RWPE2 (cell line): Measurements from ENCODE around the gene IGFLR1.
"Not testable (repeated sequence)": the region's sequence is repeated elsewhere in the genome, so short reads cannot be mapped to it uniquely, and the experiment has no call there.

Source experiments
- ATAC-seq: fragments of 200-7000 bp; cut with Tn5 transposase; 3 replicates; pipeline ENCODE4 v1.9.1; 2021; ENCODE audit warnings: low read depth
- DNase-seq: peaks from one replicate; pipeline ENCODE4 v3.0.0-alpha.2; 2020; ENCODE audit warnings: low spot score
- H3K27ac ChIP-seq: fragments of 450-650 bp; 2 replicates; pipeline ENCODE4 v1.5.1; 2017; ENCODE audit warnings: mild to moderate bottlenecking; ENCODE audit not compliant: poor library complexity, severe bottlenecking
- H3K27me3 ChIP-seq: fragments of 250-450 bp; sonication (Bioruptor Pico); 2 replicates; pipeline ENCODE4 v1.5.1; 2021; ENCODE audit warnings: mild to moderate bottlenecking, moderate library complexity; ENCODE audit not compliant: insufficient read depth, poor library complexity, severe bottlenecking
- H3K36me3 ChIP-seq: fragments of 250-450 bp; sonication (Bioruptor Pico); 2 replicates; pipeline ENCODE4 v1.5.1; 2020; ENCODE audit warnings: low read depth, mild to moderate bottlenecking, moderate library complexity
- H3K4me1 ChIP-seq: fragments of 250-450 bp; sonication (Bioruptor Pico); 2 replicates; pipeline ENCODE4 v1.5.1; 2021; ENCODE audit warnings: mild to moderate bottlenecking, moderate library complexity; ENCODE audit not compliant: insufficient read depth, poor library complexity, severe bottlenecking
- H3K4me3 ChIP-seq: fragments of 250-450 bp; sonication (Bioruptor Pico); 2 replicates; pipeline ENCODE4 v1.5.1; 2021; ENCODE audit warnings: mild to moderate bottlenecking, moderate library complexity; ENCODE audit not compliant: severe bottlenecking
- H3K9me3 ChIP-seq: fragments of 250-450 bp; sonication (Bioruptor Pico); 2 replicates; pipeline ENCODE4 v1.5.1; 2021; ENCODE audit warnings: mild to moderate bottlenecking, moderate library complexity; ENCODE audit not compliant: severe bottlenecking
- TF ChIP-seq, protein P1 (sequence below): fragments of 450-650 bp; IDR thresholded peaks from one replicate; pipeline ENCODE4 v1.5.1; 2017; ENCODE audit warnings: mild to moderate bottlenecking, moderate library complexity; ENCODE audit not compliant: poor library complexity, severe bottlenecking

The IGFLR1 gene

DNA sequence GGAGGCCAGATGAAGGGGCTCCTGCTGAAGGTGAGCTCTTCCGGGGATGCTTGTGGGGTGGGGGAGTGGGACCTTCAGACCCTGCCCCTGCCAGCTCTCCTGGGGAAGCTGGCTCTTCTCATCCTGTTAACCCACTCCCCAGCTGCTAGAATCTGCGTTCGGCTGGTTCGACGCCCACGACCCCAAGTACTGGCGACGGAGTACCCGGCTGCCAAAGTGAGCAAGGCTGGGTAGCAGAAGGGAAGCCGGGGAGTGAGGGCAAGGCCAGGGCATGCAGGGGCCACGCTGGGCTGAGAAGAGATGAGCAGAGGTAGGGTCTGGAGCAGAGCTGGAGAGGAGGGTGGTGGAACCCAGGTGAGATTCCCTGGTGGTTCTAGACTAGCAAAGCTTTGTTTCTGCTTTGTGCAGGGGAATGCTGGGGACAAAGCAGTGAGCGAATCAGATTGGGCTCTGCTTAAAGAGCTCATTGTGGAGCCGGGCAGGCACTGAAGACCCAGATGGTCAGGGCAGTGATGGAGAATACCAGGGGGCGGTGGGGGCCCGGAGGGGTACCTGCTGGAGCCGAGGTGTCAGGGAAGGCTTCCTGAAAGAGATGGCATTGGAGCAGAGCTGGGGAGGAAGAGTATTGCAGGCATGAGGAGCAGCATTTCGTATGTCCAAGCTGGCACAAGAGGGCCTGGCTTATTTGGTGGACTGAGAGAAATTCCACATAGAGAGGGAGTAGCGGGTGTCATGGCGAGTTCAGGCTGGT lies 14.1 kb downstream of the IGFLR1 start:
- DNase-seq (no peak), ATAC-seq (no peak)
- H3K4me1 ChIP-seq, result no peaks in the 10 kb centered on the region
- no peak overlapping the region for H3K27ac ChIP-seq
- no peaks in the 10 kb centered on the region for H3K9me3 ChIP-seq
- no peak overlapping the region for H3K4me3 ChIP-seq
- TF ChIP-seq, protein P1, sequence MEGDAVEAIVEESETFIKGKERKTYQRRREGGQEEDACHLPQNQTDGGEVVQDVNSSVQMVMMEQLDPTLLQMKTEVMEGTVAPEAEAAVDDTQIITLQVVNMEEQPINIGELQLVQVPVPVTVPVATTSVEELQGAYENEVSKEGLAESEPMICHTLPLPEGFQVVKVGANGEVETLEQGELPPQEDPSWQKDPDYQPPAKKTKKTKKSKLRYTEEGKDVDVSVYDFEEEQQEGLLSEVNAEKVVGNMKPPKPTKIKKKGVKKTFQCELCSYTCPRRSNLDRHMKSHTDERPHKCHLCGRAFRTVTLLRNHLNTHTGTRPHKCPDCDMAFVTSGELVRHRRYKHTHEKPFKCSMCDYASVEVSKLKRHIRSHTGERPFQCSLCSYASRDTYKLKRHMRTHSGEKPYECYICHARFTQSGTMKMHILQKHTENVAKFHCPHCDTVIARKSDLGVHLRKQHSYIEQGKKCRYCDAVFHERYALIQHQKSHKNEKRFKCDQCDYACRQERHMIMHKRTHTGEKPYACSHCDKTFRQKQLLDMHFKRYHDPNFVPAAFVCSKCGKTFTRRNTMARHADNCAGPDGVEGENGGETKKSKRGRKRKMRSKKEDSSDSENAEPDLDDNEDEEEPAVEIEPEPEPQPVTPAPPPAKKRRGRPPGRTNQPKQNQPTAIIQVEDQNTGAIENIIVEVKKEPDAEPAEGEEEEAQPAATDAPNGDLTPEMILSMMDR, result no peak
- no peaks in the 10 kb centered on the region for H3K27me3 ChIP-seq
- H3K36me3 ChIP-seq, result peaks cover 94% of the 10 kb centered on the region

DNA sequence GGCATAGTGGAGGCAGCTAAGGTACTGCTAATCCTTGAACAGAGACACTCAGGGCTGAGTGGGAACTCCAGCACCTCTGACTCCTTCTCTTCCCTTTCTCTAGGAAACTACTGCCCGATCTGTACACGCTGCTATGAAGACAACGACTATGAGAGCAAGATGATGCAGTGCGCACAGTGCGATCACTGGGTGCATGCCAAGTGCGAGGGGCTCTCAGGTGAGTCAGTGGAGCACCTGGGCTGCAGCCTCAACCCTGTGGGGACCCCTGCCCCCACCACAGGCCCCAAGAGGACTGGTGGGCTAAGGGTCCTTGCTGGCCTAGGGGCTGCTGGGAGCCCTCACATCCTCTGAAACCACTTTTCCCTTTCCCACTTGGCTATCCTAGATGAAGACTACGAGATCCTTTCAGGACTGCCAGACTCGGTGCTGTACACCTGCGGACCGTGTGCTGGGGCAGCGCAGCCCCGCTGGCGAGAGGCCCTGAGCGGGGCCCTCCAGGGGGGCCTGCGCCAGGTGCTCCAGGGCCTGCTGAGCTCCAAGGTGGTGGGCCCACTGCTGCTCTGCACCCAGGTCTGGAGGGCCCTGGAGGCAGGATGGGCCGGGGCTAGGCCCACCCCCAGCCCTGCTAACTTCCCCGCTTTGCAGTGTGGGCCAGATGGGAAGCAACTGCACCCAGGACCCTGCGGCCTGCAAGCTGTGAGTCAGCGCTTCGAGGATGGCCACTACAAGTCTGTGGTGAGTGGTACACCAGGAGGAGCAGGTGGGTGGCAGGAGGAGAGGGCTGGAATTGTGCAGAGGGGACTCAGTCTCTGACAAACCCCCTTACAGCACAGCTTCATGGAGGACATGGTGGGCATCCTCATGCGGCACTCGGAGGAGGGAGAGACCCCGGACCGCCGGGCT lies 14.9 kb downstream of the IGFLR1 start:
- ATAC-seq (no peak), DNase-seq (no peak)
- no peak overlapping the region for H3K4me3 ChIP-seq
- no peaks in the 10 kb centered on the region for H3K9me3 ChIP-seq
- no peaks in the 10 kb centered on the region for H3K4me1 ChIP-seq
- no peaks in the 10 kb centered on the region for H3K27me3 ChIP-seq
- TF ChIP-seq, protein P1, result no peak
- H3K27ac ChIP-seq, result no peak overlapping the region
- H3K36me3 ChIP-seq, result peaks cover 96% of the 10 kb centered on the region

DNA sequence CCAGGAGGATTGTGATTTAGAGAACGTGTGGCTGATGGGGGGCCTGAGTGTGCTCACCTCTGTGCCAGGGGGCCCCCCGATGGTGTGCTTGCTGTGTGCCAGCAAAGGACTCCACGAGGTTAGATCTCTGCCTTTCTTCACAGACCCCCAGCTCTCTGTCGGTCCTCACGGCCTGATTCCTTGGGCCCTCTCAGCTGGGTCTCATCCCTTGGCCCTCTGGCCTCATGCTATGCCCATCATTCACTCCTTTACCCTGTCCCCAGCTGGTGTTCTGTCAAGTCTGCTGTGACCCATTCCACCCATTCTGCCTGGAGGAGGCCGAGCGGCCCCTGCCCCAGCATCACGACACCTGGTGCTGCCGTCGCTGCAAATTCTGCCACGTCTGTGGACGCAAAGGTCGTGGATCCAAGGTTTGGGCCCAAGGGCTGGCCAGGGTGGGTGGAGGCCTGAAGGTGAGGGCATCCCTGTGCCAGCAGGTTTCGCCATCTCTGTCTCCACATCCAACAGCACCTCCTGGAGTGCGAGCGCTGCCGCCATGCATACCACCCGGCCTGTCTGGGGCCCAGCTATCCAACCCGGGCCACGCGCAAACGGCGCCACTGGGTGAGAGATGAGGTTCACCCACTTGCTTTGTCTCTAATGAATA lies 16.9 kb downstream of the IGFLR1 start:
- ATAC-seq (no peak), DNase-seq (peak; percentile 62)
- no peak overlapping the region for H3K4me3 ChIP-seq
- no peaks in the 10 kb centered on the region for H3K9me3 ChIP-seq
- peaks cover 85% of the 10 kb centered on the region for H3K36me3 ChIP-seq
- H3K27ac ChIP-seq, result no peak overlapping the region
- H3K27me3 ChIP-seq, result no peaks in the 10 kb centered on the region
- H3K4me1 ChIP-seq, result no peaks in the 10 kb centered on the region
- TF ChIP-seq, protein P1, result no peak

DNA sequence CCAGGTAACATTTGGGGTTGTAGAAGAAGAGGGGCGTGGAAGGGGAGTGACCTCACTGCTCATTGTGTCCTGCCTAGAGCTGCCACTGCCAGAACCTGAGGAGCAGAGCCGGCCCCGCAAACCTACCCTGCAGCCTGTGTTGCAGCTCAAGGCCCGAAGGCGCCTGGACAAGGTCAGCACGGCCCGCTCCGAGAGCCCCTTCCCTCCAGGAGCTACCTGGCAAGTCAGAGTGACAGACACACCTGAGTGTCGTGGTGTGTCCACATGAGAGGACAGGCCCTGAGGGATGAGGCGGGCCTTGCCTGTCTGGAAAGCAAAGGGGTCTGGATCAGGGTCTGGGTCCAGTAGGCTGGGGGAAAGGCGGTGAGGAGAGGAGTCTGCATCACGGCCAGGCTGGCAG lies 17.7 kb downstream of the IGFLR1 start:
- ATAC-seq (no peak), DNase-seq (no peak)
- H3K36me3 ChIP-seq, result peaks cover 84% of the 10 kb centered on the region
- H3K27me3 ChIP-seq, result no peaks in the 10 kb centered on the region
- H3K4me3 ChIP-seq, result no peak overlapping the region
- TF ChIP-seq, protein P1, result no peak
- no peak overlapping the region for H3K27ac ChIP-seq
- no peaks in the 10 kb centered on the region for H3K4me1 ChIP-seq
- no peaks in the 10 kb centered on the region for H3K9me3 ChIP-seq

DNA sequence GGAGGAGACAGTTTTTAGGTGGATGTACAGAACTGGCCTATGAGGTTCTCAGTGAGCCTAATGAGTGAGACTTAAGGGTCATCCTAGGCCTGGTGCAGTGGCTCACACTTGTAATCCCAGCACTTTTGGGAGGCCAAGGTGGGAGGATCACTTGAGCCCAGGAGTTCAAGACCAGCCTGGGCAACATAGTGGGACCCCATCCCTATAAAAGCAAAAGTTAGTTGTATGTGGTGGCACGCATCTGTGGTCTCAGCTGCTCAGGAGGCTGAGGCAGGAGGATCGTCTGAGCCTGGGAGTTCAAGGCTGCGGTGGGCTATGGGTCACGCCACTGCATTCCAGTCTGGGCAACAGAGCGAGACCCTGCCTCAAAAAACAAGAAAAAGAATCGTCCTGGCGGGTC lies 18.1 kb downstream of the IGFLR1 start:
- not testable (repeated sequence) for DNase-seq, H3K4me1 ChIP-seq, H3K27me3 ChIP-seq, H3K27ac ChIP-seq, H3K9me3 ChIP-seq, ATAC-seq, H3K4me3 ChIP-seq
- peaks cover 83% of the 10 kb centered on the region for H3K36me3 ChIP-seq
